SK-N-SH treated with all-trans-retinoic acid at 6 μM for 48 hours (cell line): ENCODE data around the gene NRF1.
"Not testable (repeated sequence)": the region's sequence is repeated elsewhere in the genome, so short reads cannot be mapped to it uniquely, and the experiment has no call there.

Source experiments
- ATAC-seq: fragments of 200-7000 bp; cut with Tn5 transposase; 3 replicates; pipeline ENCODE4 v1.9.1; 2020; ENCODE audit warnings: mild to moderate bottlenecking, moderate library complexity
- ARNTL ChIP-seq: fragments of 450-650 bp; formaldehyde crosslinking; IDR thresholded peaks from 2 replicates; pipeline ENCODE4 v1.5.0; 2020; ENCODE audit warnings: low read depth, mild to moderate bottlenecking, moderate library complexity, borderline replicate concordance
- BACH2 ChIP-seq: fragments of 250-450 bp; sonication (Bioruptor Pico); IDR thresholded peaks from 2 replicates; pipeline ENCODE4 v1.9.0; 2021; ENCODE audit warnings: mild to moderate bottlenecking, borderline replicate concordance
- CSDC2 ChIP-seq: fragments of 250-450 bp; sonication (Bioruptor Pico); IDR thresholded peaks from 2 replicates; pipeline ENCODE4 v1.5.0; 2020; ENCODE audit warnings: mild to moderate bottlenecking, moderate library complexity
- ESRRG ChIP-seq: fragments of 250-450 bp; sonication (Bioruptor Pico); IDR thresholded peaks from 2 replicates; pipeline ENCODE4 v1.6.1; 2021; ENCODE audit warnings: mild to moderate bottlenecking
- ISL1 ChIP-seq: fragments of 250-450 bp; sonication (Bioruptor Pico); IDR thresholded peaks from 2 replicates; pipeline ENCODE4 v2.1.2; 2022; ENCODE audit warnings: mild to moderate bottlenecking, moderate library complexity
- RARB ChIP-seq: fragments of 250-450 bp; sonication (Bioruptor Pico); IDR thresholded peaks from 2 replicates; pipeline ENCODE4 v1.8.0; 2021; ENCODE audit warnings: mild to moderate bottlenecking, moderate library complexity
- TCF4 ChIP-seq: fragments of 250-450 bp; sonication (Bioruptor Pico); IDR thresholded peaks from 2 replicates; pipeline ENCODE4 v1.8.0; 2021; ENCODE audit warnings: mild to moderate bottlenecking, moderate library complexity, borderline replicate concordance
- ZC3H10 ChIP-seq: fragments of 250-450 bp; sonication (Bioruptor Pico); IDR thresholded peaks from 2 replicates; pipeline ENCODE4 v1.5.1; 2021; ENCODE audit warnings: mild to moderate bottlenecking, moderate library complexity
- ZFP3 ChIP-seq: fragments of 250-450 bp; sonication (Bioruptor Pico); IDR thresholded peaks from 2 replicates; pipeline ENCODE4 v1.5.0; 2020; ENCODE audit warnings: mild to moderate bottlenecking, moderate library complexity
- ZFP30 ChIP-seq: fragments of 450-650 bp; formaldehyde crosslinking; IDR thresholded peaks from 2 replicates; pipeline ENCODE4 v1.5.0; 2022; ENCODE audit warnings: mild to moderate bottlenecking, moderate library complexity
- ZNF70 ChIP-seq: fragments of 450-650 bp; formaldehyde crosslinking; IDR thresholded peaks from 2 replicates; pipeline ENCODE4 v1.5.0; 2020; ENCODE audit warnings: mild to moderate bottlenecking, moderate library complexity
- TF ChIP-seq, protein P1 (sequence below): fragments of 250-450 bp; sonication (Bioruptor Pico); IDR thresholded peaks from 2 replicates; pipeline ENCODE4 v1.5.1; 2021; ENCODE audit warnings: mild to moderate bottlenecking, moderate library complexity
- TF ChIP-seq, protein P2 (sequence below): fragments of 250-450 bp; sonication (Bioruptor Pico); IDR thresholded peaks from 2 replicates; pipeline ENCODE4 v1.5.1; 2020; ENCODE audit warnings: low read depth, mild to moderate bottlenecking, moderate library complexity
- TF ChIP-seq, protein P3 (sequence below): fragments of 250-450 bp; sonication (Bioruptor Pico); IDR thresholded peaks from 2 replicates; pipeline ENCODE4 v1.8.0; 2020; ENCODE audit warnings: mild to moderate bottlenecking, moderate library complexity, borderline replicate concordance
- TF ChIP-seq, protein P4 (sequence below): fragments of 250-450 bp; sonication (Bioruptor Pico); IDR thresholded peaks from 2 replicates; pipeline ENCODE4 v1.5.0; 2020; ENCODE audit warnings: mild to moderate bottlenecking, moderate library complexity

NRF1 gene

DNA sequence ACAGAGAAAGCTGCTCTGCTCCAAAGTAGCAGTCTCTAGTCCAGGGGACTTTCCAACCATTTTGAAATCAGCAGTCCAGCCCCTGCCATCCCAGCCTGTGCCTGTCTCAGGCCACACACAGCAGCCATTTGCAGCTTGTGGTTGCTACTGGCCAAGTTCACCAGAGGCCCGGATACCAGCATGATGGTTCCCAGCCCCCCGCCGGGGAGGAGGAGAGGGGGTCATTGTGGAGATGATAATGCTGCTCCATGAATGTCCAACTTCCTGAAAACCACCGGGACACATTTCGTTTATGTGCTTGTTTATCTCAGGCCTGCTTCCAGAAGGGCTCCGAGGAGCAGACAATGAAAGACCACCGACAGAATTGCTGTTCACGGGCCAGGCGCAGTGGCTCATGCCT, 181.2 kb downstream of the NRF1 start:
- TF ChIP-seq ZFP3 (CRISPR knock-in tag) (no peak), ESRRG (CRISPR knock-in tag) (no peak), ARNTL (CRISPR knock-in tag) (no peak), ZFP30 (CRISPR knock-in tag) (no peak), ZNF70 (no peak), ISL1 (CRISPR knock-in tag) (no peak), RARB (CRISPR knock-in tag) (no peak)
- TF ChIP-seq, protein P1, sequence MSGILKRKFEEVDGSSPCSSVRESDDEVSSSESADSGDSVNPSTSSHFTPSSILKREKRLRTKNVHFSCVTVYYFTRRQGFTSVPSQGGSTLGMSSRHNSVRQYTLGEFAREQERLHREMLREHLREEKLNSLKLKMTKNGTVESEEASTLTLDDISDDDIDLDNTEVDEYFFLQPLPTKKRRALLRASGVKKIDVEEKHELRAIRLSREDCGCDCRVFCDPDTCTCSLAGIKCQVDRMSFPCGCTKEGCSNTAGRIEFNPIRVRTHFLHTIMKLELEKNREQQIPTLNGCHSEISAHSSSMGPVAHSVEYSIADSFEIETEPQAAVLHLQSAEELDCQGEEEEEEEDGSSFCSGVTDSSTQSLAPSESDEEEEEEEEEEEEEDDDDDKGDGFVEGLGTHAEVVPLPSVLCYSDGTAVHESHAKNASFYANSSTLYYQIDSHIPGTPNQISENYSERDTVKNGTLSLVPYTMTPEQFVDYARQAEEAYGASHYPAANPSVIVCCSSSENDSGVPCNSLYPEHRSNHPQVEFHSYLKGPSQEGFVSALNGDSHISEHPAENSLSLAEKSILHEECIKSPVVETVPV (CRISPR knock-in tag): no peak
- TF ChIP-seq, protein P2, sequence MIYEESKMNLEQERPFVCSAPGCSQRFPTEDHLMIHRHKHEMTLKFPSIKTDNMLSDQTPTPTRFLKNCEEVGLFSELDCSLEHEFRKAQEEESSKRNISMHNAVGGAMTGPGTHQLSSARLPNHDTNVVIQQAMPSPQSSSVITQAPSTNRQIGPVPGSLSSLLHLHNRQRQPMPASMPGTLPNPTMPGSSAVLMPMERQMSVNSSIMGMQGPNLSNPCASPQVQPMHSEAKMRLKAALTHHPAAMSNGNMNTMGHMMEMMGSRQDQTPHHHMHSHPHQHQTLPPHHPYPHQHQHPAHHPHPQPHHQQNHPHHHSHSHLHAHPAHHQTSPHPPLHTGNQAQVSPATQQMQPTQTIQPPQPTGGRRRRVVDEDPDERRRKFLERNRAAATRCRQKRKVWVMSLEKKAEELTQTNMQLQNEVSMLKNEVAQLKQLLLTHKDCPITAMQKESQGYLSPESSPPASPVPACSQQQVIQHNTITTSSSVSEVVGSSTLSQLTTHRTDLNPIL (CRISPR knock-in tag): no peak
- TF ChIP-seq, protein P3, sequence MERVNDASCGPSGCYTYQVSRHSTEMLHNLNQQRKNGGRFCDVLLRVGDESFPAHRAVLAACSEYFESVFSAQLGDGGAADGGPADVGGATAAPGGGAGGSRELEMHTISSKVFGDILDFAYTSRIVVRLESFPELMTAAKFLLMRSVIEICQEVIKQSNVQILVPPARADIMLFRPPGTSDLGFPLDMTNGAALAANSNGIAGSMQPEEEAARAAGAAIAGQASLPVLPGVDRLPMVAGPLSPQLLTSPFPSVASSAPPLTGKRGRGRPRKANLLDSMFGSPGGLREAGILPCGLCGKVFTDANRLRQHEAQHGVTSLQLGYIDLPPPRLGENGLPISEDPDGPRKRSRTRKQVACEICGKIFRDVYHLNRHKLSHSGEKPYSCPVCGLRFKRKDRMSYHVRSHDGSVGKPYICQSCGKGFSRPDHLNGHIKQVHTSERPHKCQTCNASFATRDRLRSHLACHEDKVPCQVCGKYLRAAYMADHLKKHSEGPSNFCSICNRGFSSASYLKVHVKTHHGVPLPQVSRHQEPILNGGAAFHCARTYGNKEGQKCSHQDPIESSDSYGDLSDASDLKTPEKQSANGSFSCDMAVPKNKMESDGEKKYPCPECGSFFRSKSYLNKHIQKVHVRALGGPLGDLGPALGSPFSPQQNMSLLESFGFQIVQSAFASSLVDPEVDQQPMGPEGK (CRISPR knock-in tag): no peak

DNA sequence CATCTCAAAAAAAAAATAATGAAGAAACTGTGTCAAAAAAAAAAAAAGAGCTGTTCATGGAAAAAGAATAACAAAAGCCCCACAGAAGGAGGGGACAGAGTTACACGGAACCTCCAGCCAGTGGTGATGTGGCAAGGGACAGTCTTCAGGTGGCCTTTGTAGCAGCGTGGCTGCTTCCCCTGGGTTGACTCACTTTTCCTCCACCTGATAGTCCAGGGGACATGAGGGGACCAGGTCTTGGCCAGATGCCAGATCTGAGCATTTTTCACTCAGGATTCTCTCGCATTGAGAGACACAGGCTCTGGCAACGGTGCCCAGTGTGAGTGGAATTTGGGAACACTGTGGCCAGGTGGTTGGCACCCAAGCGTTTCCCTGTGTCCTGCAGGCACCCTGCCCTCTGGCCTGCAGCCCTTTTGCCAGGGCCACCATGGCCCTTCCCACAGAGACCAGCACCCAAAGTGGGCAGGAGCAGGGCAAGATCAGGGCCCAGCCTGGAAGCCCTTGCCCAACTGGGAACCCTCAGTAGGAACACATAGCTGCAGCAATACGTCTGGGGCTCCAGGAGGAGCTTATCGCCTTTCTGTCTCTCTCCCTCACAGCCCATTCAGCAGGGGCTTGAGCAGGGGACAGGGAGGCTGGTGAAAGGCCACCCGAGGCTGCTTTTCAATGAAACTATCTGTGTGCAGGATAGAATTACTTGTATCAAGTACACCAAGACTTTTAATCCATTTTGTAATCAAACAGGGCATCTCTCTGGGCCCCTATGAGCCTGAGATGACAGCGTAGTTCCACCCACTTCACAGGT, 182.2 kb downstream of the NRF1 start:
- no peak for ATAC-seq
- no peak for TF ChIP-seq ZC3H10
- TF ChIP-seq, protein P3 (CRISPR knock-in tag): no peak
- no peak for TF ChIP-seq ZNF70
- TF ChIP-seq, protein P4, sequence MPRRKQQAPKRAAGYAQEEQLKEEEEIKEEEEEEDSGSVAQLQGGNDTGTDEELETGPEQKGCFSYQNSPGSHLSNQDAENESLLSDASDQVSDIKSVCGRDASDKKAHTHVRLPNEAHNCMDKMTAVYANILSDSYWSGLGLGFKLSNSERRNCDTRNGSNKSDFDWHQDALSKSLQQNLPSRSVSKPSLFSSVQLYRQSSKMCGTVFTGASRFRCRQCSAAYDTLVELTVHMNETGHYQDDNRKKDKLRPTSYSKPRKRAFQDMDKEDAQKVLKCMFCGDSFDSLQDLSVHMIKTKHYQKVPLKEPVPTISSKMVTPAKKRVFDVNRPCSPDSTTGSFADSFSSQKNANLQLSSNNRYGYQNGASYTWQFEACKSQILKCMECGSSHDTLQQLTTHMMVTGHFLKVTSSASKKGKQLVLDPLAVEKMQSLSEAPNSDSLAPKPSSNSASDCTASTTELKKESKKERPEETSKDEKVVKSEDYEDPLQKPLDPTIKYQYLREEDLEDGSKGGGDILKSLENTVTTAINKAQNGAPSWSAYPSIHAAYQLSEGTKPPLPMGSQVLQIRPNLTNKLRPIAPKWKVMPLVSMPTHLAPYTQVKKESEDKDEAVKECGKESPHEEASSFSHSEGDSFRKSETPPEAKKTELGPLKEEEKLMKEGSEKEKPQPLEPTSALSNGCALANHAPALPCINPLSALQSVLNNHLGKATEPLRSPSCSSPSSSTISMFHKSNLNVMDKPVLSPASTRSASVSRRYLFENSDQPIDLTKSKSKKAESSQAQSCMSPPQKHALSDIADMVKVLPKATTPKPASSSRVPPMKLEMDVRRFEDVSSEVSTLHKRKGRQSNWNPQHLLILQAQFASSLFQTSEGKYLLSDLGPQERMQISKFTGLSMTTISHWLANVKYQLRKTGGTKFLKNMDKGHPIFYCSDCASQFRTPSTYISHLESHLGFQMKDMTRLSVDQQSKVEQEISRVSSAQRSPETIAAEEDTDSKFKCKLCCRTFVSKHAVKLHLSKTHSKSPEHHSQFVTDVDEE (CRISPR knock-in tag): no peak
- no peak for TF ChIP-seq BACH2
- TF ChIP-seq, all 23 proteins: peak for 0

More for the DNA sequence above, 181.2 kb downstream of the NRF1 start:
- no peak for ATAC-seq

DNA sequence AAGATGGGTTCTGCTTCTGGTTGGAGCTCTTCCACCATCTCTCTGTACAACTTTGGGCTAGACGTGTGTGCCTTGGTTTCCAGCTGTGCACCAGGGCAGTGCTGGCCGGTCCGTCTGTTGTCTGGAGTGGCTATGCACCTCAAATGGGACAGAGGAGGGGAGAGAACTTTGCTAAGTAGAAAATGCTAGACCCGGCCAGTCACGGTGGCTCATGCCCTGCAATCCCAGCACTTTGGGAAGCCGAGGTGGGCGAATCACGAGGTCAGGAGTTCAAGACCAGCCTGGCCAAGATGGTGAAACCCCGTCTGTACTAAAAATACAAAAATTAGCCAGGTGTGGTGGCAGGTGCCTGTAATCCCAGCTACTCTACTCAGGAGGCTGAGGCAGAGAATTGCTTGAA, 182.9 kb downstream of the NRF1 start:
- not testable (repeated sequence) for ATAC-seq

DNA sequence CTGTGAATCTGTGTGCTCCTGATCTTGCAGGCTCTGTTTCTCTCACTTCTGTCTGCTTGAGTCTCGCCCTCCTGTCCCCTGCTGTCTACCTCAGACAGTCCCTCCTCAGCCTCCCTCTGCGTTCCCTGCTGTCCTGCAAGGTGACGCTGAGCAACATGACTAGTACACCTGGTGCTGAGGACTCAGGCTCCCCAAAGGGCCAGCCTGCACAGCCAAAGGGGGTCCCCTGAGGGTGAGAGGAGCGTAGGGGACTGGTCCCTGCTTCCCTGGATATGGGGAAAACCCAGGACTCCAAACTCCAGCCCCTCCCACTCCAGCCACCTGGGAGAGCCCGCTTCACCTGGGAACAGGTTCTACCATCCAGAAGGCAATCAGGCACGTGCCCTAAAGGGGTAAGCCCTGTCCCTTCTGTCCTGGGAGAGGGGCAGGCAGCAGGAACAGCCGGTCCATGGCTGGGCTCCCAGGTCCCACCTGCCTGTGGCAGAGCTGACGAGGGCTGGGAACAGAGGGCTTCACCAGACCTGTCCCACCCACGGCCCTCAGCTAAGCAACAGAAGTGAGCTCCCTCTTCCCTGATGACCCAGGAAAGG, 184.8 kb downstream of the NRF1 start:
- no peak for ATAC-seq
- no peak for TF ChIP-seq ISL1 (CRISPR knock-in tag)
- TF ChIP-seq CSDC2: no peak
- no peak for TF ChIP-seq BACH2
- no peak for TF ChIP-seq ESRRG (CRISPR knock-in tag)
- TF ChIP-seq, protein P4 (CRISPR knock-in tag): no peak
- TF ChIP-seq TCF4: no peak
